Lower leg skin (tissue), 3 donors: ENCODE results near the gene KLHDC8A.

Source experiments
- CTCF ChIP-seq, 3 donors: fragments of 450-650 bp; IDR thresholded peaks; one replicate each; pipeline ENCODE4 v1.5.1; 2016; ENCODE audit warnings: antibody characterized with exemption in 3 of 3, mild to moderate bottlenecking in 3 of 3, moderate library complexity in 2 of 3
- POLR2A ChIP-seq, 2 donors: fragments of 450-650 bp; IDR thresholded peaks; one replicate each; pipeline ENCODE4 v1.6.1; 2016 to 2017; ENCODE audit warnings: antibody characterized with exemption in 2 of 2, mild to moderate bottlenecking in 1 of 2, moderate library complexity in 1 of 2

- TF ChIP-seq CTCF (IDR thresholded peaks at IDR 0.05) (no peak), POLR2A (IDR thresholded peaks at IDR 0.05) (no peak)
These were observed 27.0 kb downstream of the KLHDC8A start for GRCh38 chr1:205329719-205330118.
